ENCODE results near the gene POLR2H.
"Not testable (repeated sequence)": the region's sequence is repeated elsewhere in the genome, so short reads cannot be mapped to it uniquely, and the experiment has no call there.

The POLR2H gene

GRCh38 chr3:184335661-184336546 is 25.6 kb upstream of the POLR2H start:
- DNase-seq, result peak; percentile 92

- DNase-seq, result no peak
Measured at GRCh38 chr3:184336547-184337398, 24.7 kb upstream of the POLR2H start.

GRCh38 chr3:184337399-184337714 is 24.2 kb upstream of the POLR2H start, which contains the start of gene FAM131A:
TSS of gene FAM131A (plus strand) at chr3:184337600. CDS start at chr3:184337631, 31 bp downstream.
- DNase-seq, result no peak

- DNase-seq, result no peak
Measured at GRCh38 chr3:184337981-184338380, 23.5 kb upstream of the POLR2H start.

GRCh38 chr3:184338511-184338945 is 23.0 kb upstream of the POLR2H start:
- peak; percentile 42 for DNase-seq

- no peak for DNase-seq
Measured at GRCh38 chr3:184339001-184339400, 22.5 kb upstream of the POLR2H start.

GRCh38 chr3:184339451-184340135 is 21.9 kb upstream of the POLR2H start:
- DNase-seq, result not testable (repeated sequence)

GRCh38 chr3:184341925-184342324 is 19.6 kb upstream of the POLR2H start:
- DNase-seq, result no peak

GRCh38 chr3:184343200-184343876 is 18.2 kb upstream of the POLR2H start:
- no peak for DNase-seq

- no peak for DNase-seq
Measured at GRCh38 chr3:184344579-184345316, 16.8 kb upstream of the POLR2H start.

- no peak for DNase-seq
Measured at GRCh38 chr3:184345317-184346144, 16.0 kb upstream of the POLR2H start.

GRCh38 chr3:184346480-184347190 is 14.9 kb upstream of the POLR2H start:
- DNase-seq, result no peak

- no peak for DNase-seq
Measured at GRCh38 chr3:184347321-184348056, 14.0 kb upstream of the POLR2H start.

- DNase-seq, result no peak
Measured at GRCh38 chr3:184348057-184348382, 13.5 kb upstream of the POLR2H start.

GRCh38 chr3:184349563-184350470 is 11.7 kb upstream of the POLR2H start:
- DNase-seq, result no peak

GRCh38 chr3:184350618-184351017 is 10.9 kb upstream of the POLR2H start:
- DNase-seq, result no peak

- no peak for DNase-seq
Measured at GRCh38 chr3:184351511-184352148, 9.9 kb upstream of the POLR2H start.

Measured in CD4-positive, alpha-beta T cell treated with Interleukin-12 subunit alpha and Interleukin-12 subunit beta, for 1 hour (primary cell).